MM.1S (cell line): ENCODE data around the gene SLX1B.
"Not testable (repeated sequence)": the region's sequence is repeated elsewhere in the genome, so short reads cannot be mapped to it uniquely, and the experiment has no call there.

ENCODE experiments used
- CTCF ChIP-seq: fragments of 300-600 bp; sonication (generic); IDR thresholded peaks from 2 replicates; pipeline ENCODE4 v1.5.1; 2016; ENCODE audit warnings: antibody characterized with exemption, low read length, mixed read lengths
- EZH2phosphoT487 ChIP-seq: fragments of 300-600 bp; sonication (generic); IDR thresholded peaks from 2 replicates; pipeline ENCODE4 v1.6.1; 2018; ENCODE audit warnings: antibody characterized with exemption, low read length

DNA sequence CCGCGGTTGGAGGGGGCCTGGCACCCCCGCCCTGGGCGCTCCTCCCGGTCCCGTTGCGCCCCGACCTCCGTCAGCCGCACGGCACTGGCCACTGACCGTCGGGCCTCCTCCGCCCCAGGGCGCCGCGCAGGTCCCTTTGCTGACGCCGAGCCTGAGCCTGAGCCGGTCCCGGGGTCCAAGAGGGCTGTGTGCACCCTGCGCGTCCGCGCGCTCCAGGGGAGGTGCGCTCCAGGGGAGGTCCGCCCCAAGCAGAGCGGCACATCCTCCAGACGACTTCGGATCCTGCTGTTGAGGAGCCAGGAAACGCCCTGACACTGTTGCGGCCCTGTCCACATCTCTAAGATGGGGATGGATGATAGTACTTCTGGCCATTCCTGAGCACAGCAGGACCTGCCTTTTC, 12.6 kb downstream of the SLX1B start:
- not testable (repeated sequence) for TF ChIP-seq EZH2phosphoT487, CTCF
